Spinal cord (tissue), 10 donors: ENCODE measurements around the gene DENND2A. TPM values are rescaled to one million over a fixed set of nuclear protein-coding genes. Genes with fewer than 3 reads are reported as not detected.

ENCODE experiments used
- DNase-seq, 6 donors: peaks; one replicate each; pipeline versions ENCODE4 v3.0.0 to v3.0.0-alpha.2; 2013 to 2015; ENCODE audit warnings: low spot score in 6 of 6, low read depth in 4 of 6
- H3K27ac ChIP-seq: one replicate; pipeline ENCODE4 v1.5.1; 2013; ENCODE audit warnings: low read depth, low read length, control low read depth
- H3K27me3 ChIP-seq: one replicate; pipeline ENCODE4 v1.6.1; 2013; ENCODE audit warnings: low read length; ENCODE audit not compliant: control insufficient read depth, insufficient read depth
- H3K36me3 ChIP-seq: one replicate; pipeline ENCODE4 v1.6.1; 2013; ENCODE audit warnings: low read length; ENCODE audit not compliant: control insufficient read depth, insufficient read depth
- H3K4me1 ChIP-seq: one replicate; pipeline ENCODE4 v1.6.1; 2013; ENCODE audit warnings: low read length; ENCODE audit not compliant: control insufficient read depth, insufficient read depth
- H3K4me3 ChIP-seq: one replicate; pipeline ENCODE4 v1.5.1; 2013; ENCODE audit warnings: low read depth, low read length, control low read depth
- H3K9me3 ChIP-seq: one replicate; pipeline ENCODE4 v1.6.1; 2013; ENCODE audit warnings: low read length; ENCODE audit not compliant: control insufficient read depth, insufficient read depth
- WGBS: methylation state at CpG from one replicate; pipeline ENCODE4 v1.1.5; 2013; ENCODE audit warnings: missing lambda C conversion rate; ENCODE audit not compliant: insufficient coverage; 5-methylcytosine and 5-hydroxymethylcytosine counted together
- polyA plus RNA-seq, 2 donors: library from polyadenylated mRNA; unstranded; fragments of 120-200 nt; gene quantifications; one replicate each; pipeline ENCODE4 v1.2.1, GENCODE V29; 2013; ENCODE audit not compliant: insufficient read length in 2 of 2
- total RNA-seq, 2 donors: library from RNA; depleted of rRNA in 1 of 2; stranded (reverse); fragments of 120-200 nt in 1 of 2; fragments of >200 nt in 1 of 2; gene quantifications; one replicate each; pipeline versions ENCODE4 v1.2.3 to v1.2.4, GENCODE V29; 2013 to 2014
- donor health status: healthy.

The DENND2A gene
- total and polyA plus RNA-seq, 4 donors = 23.7 to 51.9 (median 39.0) TPM

- no peak for DNase-seq
- Histone ChIP-seq H3K4me1 (no peaks in the 10 kb centered on the region), H3K9me3 (no peaks in the 10 kb centered on the region), H3K4me3 (no peak overlapping the region), H3K27ac (no peak overlapping the region), H3K27me3 (no peaks in the 10 kb centered on the region), H3K36me3 (no peaks in the 10 kb centered on the region)
- 56% methylated on average over 3 of the region's 5 CpGs for WGBS
These were observed 155.6 kb downstream of the DENND2A start for GRCh38 chr7:140484951-140485499.

GRCh38 chr7:140484479-140484878 lies 156.1 kb downstream of the DENND2A start:
- DNase-seq = no peak
- Histone ChIP-seq H3K9me3 (no peaks in the 10 kb centered on the region), H3K27me3 (no peaks in the 10 kb centered on the region), H3K36me3 (no peaks in the 10 kb centered on the region), H3K4me1 (peaks cover 1% of the 10 kb centered on the region), H3K27ac (no peak overlapping the region), H3K4me3 (no peak overlapping the region)
- WGBS = 100% methylated on average over 2 of the region's 3 CpGs

- no peak for DNase-seq
- Histone ChIP-seq H3K4me1 (peaks cover 11% of the 10 kb centered on the region), H3K27me3 (no peaks in the 10 kb centered on the region), H3K27ac (peak overlapping the region; percentile 67), H3K4me3 (peak overlapping the region; percentile 78), H3K36me3 (no peaks in the 10 kb centered on the region), H3K9me3 (no peaks in the 10 kb centered on the region)
- WGBS = no CpG with 5 or more reads among the region's 2 CpGs
These were observed 160.9 kb downstream of the DENND2A start for GRCh38 chr7:140479739-140480084.

GRCh38 chr7:140479062-140479738 lies 161.4 kb downstream of the DENND2A start, which contains the start of gene MKRN1:
TSS of gene MKRN1 (minus strand) at chr7:140479505. CDS start at chr7:140479344, 161 bp downstream.
- H3K4me1 ChIP-seq = peaks cover 11% of the 10 kb centered on the region
- H3K4me3 ChIP-seq = peak within 1 kb of the TSS; percentile 78
- WGBS = 0% methylated on average over 60 of the region's 71 CpGs
- no peaks in the 10 kb centered on the region for H3K27me3 ChIP-seq
- no peaks in the 10 kb centered on the region for H3K9me3 ChIP-seq
- H3K36me3 ChIP-seq = no peaks in the 10 kb centered on the region
- peak; percentile 77 to 99 (median 88) for DNase-seq
- H3K27ac ChIP-seq = peak within 1 kb of the TSS; percentile 69

GRCh38 chr7:140478246-140479061 lies 162.2 kb downstream of the DENND2A start:
- peak overlapping the region; percentile 78 for H3K4me3 ChIP-seq
- no peaks in the 10 kb centered on the region for H3K9me3 ChIP-seq
- peak overlapping the region; percentile 69 for H3K27ac ChIP-seq
- H3K4me1 ChIP-seq = peaks cover 11% of the 10 kb centered on the region
- H3K36me3 ChIP-seq = no peaks in the 10 kb centered on the region
- 0% methylated on average over 51 of the region's 69 CpGs for whole genome bisulfite sequencing
- no peaks in the 10 kb centered on the region for H3K27me3 ChIP-seq
- DNase-seq = peak in 5 of 6 donors; percentile 13 to 72 (median 31)

- H3K4me3 ChIP-seq = no peak overlapping the region
- peaks cover 11% of the 10 kb centered on the region for H3K4me1 ChIP-seq
- no peaks in the 10 kb centered on the region for H3K36me3 ChIP-seq
- 95% methylated on average over 6 of the region's 11 CpGs for WGBS
- no peaks in the 10 kb centered on the region for H3K9me3 ChIP-seq
- H3K27ac ChIP-seq = no peak overlapping the region
- DNase-seq = no peak
- H3K27me3 ChIP-seq = no peaks in the 10 kb centered on the region
These were observed 163.8 kb downstream of the DENND2A start for GRCh38 chr7:140476698-140477261.

- no CpG with 5 or more reads among the region's 2 CpGs for WGBS
- DNase-seq = peak in 5 of 6 donors; percentile 7 to 88 (median 31)
- H3K4me3 ChIP-seq = no peak overlapping the region
- peaks cover 7% of the 10 kb centered on the region for H3K36me3 ChIP-seq
- no peak overlapping the region for H3K27ac ChIP-seq
- peaks cover 11% of the 10 kb centered on the region for H3K4me1 ChIP-seq
- H3K27me3 ChIP-seq = no peaks in the 10 kb centered on the region
- H3K9me3 ChIP-seq = no peaks in the 10 kb centered on the region
These were observed 164.8 kb downstream of the DENND2A start for GRCh38 chr7:140475747-140476333.
